Measurements from ENCODE around the gene PDGFRB. TPM values are rescaled to one million over a fixed set of nuclear protein-coding genes. Genes with fewer than 3 reads are reported as not detected.

PDGFRB gene
- total and polyA plus RNA-seq, 4 donors = 33.6 to 215 (median 78.3) TPM

DNA sequence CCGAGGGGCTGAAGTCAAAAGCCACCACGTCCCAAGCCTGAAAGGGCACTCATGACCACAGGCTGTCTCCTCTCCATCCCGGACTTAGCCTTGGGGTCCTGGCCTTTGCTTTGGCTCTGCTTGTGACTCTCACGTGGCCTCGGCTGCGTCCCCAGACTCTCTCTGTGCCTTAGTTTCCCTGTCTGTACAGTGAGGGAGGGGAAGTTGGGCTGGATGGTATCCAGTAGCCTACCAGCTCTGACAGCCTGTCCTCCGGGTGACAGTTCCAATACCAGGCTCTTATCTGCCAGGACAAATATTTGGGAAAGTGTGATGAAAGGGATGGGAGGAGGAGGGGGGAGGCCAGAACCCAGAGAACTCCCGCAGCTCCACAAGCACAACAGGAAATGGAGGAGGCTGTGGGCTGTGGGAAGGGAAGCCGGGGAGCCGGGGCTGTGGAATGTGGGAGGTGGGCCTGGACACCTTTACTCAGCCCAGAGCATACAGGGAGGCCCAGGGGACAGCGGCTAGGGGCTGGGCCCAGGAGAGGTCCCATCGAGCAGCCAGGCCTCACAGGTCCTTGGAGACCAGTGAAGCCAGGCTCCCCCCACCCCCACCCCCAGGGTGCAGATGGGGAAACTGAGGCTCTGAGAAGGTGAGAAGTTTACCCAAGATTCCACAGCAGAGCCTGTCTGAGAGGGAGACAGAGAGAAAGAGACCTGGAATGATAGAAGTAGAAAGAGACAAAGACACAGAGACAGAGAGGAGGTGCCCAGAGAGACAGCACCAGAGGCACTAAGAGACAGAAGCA lies 18.3 kb downstream of the PDGFRB start:
- peaks cover 0 to 22% (median 3%) of the 10 kb centered on the region in 4 donors for H3K36me3 ChIP-seq (ENCODE audit: control insufficient read depth in 4 of 4, insufficient read depth in 4 of 4, low read length in 4 of 4)
- WGBS, 2 donors = 53 to 74% methylated on average over 12 of the region's 12 CpGs
- no peak overlapping the region for H3K4me3 ChIP-seq
- no peaks in the 10 kb centered on the region for H3K27me3 ChIP-seq (ENCODE audit: control insufficient read depth in 3 of 3, insufficient read depth in 3 of 3, low read length in 2 of 3)
- DNase-seq (peak; percentile 66 to 75 (median 70)), ATAC-seq (ENCODE audit: insufficient read depth, low FRiP score) (no peak)
- peak overlapping the region in 1 of 2 donors; percentile 78 for H3K9ac ChIP-seq (ENCODE audit: insufficient read depth in 1 of 2, low read length in 2 of 2)
- H3K27ac ChIP-seq (ENCODE audit: low read depth in 1 of 2, low read length in 1 of 2) = peak overlapping the region in 1 of 2 donors; percentile 80
- H3K4me1 ChIP-seq (ENCODE audit: control insufficient read depth in 5 of 5, insufficient read depth in 5 of 5, low read length in 5 of 5) = peaks cover 5 to 73% (median 44%) of the 10 kb centered on the region in 5 donors
- TF ChIP-seq, protein P1, sequence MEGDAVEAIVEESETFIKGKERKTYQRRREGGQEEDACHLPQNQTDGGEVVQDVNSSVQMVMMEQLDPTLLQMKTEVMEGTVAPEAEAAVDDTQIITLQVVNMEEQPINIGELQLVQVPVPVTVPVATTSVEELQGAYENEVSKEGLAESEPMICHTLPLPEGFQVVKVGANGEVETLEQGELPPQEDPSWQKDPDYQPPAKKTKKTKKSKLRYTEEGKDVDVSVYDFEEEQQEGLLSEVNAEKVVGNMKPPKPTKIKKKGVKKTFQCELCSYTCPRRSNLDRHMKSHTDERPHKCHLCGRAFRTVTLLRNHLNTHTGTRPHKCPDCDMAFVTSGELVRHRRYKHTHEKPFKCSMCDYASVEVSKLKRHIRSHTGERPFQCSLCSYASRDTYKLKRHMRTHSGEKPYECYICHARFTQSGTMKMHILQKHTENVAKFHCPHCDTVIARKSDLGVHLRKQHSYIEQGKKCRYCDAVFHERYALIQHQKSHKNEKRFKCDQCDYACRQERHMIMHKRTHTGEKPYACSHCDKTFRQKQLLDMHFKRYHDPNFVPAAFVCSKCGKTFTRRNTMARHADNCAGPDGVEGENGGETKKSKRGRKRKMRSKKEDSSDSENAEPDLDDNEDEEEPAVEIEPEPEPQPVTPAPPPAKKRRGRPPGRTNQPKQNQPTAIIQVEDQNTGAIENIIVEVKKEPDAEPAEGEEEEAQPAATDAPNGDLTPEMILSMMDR (IDR thresholded peaks at IDR 0.05; ENCODE audit: control extremely low read depth, extremely low read depth) = no peak
- no peaks in the 10 kb centered on the region for H3K9me3 ChIP-seq (ENCODE audit: control insufficient read depth in 4 of 4, insufficient read depth in 3 of 4, low read length in 3 of 4)

DNA sequence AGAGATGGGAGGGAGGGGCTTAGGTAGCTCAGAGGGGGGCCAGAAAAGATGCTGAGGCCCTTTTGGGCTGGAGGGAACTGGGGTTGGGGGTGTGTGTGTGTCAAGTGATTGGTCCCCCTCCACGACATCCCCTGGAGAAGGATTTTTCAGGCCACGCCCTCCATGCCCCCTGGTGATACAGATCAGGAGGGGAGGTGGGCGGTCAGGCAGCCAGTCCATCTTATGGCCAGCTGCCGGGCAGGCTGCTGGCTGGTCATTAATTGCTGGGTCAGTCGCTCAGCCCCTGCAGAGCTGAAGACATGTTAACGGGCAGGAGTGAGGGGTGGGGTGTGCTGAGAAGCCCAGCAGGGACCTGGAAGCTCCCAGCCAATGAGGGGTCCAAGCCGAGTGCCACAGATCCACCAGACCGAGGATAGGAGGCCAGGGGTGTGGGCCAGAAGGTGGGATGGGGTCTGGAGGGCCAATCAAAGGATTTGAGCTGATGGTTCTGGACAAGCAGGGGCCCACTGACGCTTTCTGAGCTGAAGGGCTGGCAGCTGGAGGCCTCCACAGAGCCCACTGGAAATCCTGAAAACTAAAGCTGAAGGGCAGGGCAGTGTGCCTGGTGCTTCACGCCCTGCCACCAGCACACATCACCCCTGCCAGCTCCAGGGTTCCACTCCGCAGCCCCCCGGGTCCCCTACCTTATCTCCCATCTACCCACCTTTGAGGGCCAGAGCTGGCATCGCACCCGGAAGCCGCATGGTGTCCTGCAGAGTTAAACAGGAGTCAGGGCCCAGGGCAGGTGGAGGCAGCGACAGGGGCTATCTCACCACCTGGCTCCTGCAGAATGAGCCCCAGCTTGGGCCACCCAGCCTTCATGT lies 19.1 kb downstream of the PDGFRB start:
- whole genome bisulfite sequencing, 2 donors = 80 to 90% methylated on average over 16 of the region's 16 CpGs
- Histone ChIP-seq H3K36me3 (ENCODE audit: control insufficient read depth in 4 of 4, insufficient read depth in 4 of 4, low read length in 4 of 4) (peaks cover 0 to 22% (median 6%) of the 10 kb centered on the region in 4 donors), H3K4me1 (ENCODE audit: control insufficient read depth in 5 of 5, insufficient read depth in 5 of 5, low read length in 5 of 5) (peaks cover 5 to 65% (median 37%) of the 10 kb centered on the region in 5 donors), H3K4me3 (no peak overlapping the region), H3K9ac (ENCODE audit: insufficient read depth in 1 of 2, low read length in 2 of 2) (peak overlapping the region in 1 of 2 donors; percentile 0), H3K9me3 (ENCODE audit: control insufficient read depth in 4 of 4, insufficient read depth in 3 of 4, low read length in 3 of 4) (no peaks in the 10 kb centered on the region), H3K27me3 (ENCODE audit: control insufficient read depth in 3 of 3, insufficient read depth in 3 of 3, low read length in 2 of 3) (no peaks in the 10 kb centered on the region), H3K27ac (ENCODE audit: low read depth in 1 of 2, low read length in 1 of 2) (peak overlapping the region in 1 of 2 donors; percentile 43)
- TF ChIP-seq, protein P1 (IDR thresholded peaks at IDR 0.05; ENCODE audit: control extremely low read depth, extremely low read depth) = no peak
- DNase-seq (no peak), ATAC-seq (ENCODE audit: insufficient read depth, low FRiP score) (no peak)

DNA sequence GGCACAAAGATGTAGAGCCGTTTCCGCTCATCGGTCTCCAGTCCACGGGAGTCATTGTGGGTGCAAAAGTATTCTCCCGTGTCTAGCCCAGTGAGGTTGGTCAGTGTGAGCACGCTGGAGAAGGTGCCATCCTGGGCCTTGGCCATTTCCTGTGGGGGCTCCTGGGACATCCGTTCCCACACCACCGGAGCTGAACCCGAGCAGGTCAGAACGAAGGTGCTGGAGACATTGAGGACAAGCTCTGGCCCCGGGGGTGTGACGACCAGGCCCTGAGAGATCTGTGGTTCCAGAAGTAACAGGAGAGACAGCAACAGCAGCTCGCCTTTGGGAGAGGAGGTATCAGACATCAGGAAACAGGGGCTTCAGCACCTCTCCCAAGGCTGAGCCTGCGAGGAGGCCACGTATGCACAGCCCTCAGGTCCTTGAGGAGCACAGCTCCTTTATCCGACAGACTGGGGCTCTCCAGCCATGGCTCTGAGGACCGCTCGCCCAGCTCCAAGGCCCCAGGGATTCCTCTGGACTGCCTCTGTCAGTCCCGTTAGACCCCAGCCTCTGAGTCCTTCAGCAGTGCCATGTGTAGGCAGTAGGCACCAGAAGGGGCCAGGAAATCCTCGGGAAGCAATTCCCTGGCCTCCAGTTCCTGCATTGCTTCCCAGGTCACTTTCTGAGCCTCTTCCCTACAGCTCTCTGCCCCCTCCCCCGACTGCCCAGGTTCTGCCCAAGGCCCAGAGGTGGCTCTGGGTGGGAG lies 19.9 kb downstream of the PDGFRB start:
- Histone ChIP-seq H3K4me3 (no peak overlapping the region), H3K9ac (ENCODE audit: insufficient read depth in 1 of 2, low read length in 2 of 2) (no peak overlapping the region), H3K27me3 (ENCODE audit: control insufficient read depth in 3 of 3, insufficient read depth in 3 of 3, low read length in 2 of 3) (no peaks in the 10 kb centered on the region), H3K4me1 (ENCODE audit: control insufficient read depth in 5 of 5, insufficient read depth in 5 of 5, low read length in 5 of 5) (peaks cover 5 to 57% (median 30%) of the 10 kb centered on the region in 5 donors), H3K36me3 (ENCODE audit: control insufficient read depth in 4 of 4, insufficient read depth in 4 of 4, low read length in 4 of 4) (peaks cover 0 to 23% (median 8%) of the 10 kb centered on the region in 4 donors), H3K9me3 (ENCODE audit: control insufficient read depth in 4 of 4, insufficient read depth in 3 of 4, low read length in 3 of 4) (no peaks in the 10 kb centered on the region), H3K27ac (ENCODE audit: low read depth in 1 of 2, low read length in 1 of 2) (peak overlapping the region in 1 of 2 donors; percentile 30)
- TF ChIP-seq, protein P1 (IDR thresholded peaks at IDR 0.05; ENCODE audit: control extremely low read depth, extremely low read depth) = no peak
- 79 to 86% methylated on average over 21 of the region's 21 CpGs for WGBS, 2 donors
- DNase-seq (no peak), ATAC-seq (ENCODE audit: insufficient read depth, low FRiP score) (no peak)

Measured in lung (tissue), 12 donors.